GM19193 (cell line): Measurements from ENCODE around the gene PRKN.

ENCODE experiments used
- POLR2A ChIP-seq: IDR thresholded peaks from 4 replicates; pipeline ENCODE4 v1.6.1; 2011; ENCODE audit not compliant: insufficient read depth, insufficient read length; ENCODE audit errors: extremely low read depth

Gene PRKN

GRCh38 chr6:161549977-161550655 lies 1177.5 kb downstream of the PRKN start:
- no peak for TF ChIP-seq POLR2A

GRCh38 chr6:161548713-161549296 lies 1178.8 kb downstream of the PRKN start:
- no peak for TF ChIP-seq POLR2A

DNA sequence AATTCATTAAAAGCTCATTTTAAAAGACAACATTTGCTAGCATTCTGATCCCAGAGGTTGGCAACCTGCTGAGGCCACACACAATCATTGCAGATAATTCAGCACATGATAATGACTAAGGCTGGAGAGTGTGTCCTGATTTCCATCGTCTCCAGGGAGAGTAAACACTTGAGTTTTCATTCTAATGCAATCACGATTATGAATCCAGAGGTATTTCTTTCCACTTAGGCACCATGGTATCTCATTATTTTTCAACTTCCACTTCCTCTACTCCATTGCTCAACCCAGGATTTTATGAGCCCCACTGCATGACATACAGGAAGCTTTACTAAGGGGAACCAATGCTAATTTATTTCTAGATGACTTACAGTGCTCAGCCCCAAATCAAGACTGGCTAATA lies 1179.9 kb downstream of the PRKN start:
- no peak for TF ChIP-seq POLR2A

DNA sequence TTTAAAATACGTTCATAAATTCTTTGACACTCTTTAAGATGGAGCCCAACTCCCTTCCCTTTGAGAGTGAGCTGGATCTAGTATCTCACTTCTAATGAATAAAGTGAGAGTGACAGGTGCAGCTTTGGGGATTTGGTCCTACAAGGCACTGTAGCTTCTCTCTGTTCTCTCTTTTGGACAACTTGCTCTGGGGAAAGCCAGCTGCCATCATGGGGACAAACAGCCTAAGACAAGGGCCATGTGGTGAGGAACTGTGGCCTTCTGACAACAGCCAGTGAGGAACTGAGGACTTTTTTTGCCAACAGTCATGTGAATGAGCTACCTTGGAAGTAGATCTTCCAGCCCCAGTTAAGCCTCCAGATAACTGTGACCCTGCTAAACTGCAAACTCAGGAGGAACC lies 1180.9 kb downstream of the PRKN start:
- no peak for TF ChIP-seq POLR2A

DNA sequence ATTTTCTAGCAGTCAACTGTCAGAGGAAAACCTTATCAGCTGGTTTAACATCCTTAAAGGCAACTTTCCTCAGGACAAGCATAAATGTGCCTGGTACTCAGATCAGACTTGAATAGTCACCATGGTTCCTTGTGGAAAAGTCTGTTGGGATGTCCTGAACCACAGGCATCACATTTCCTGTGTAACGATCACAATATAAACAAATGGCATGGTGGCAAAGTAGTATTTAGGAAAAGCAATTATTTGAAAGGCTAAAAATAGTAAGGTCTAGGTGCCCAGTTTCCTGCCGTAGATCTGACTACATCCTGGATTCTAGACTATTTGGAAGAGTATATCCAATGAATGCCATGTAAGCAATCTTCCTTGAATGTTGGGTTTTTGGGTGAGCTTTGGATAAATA lies 1181.8 kb downstream of the PRKN start:
- TF ChIP-seq POLR2A: no peak

- no peak for TF ChIP-seq POLR2A
Observed at GRCh38 chr6:161544801-161545480, 1182.6 kb downstream of the PRKN start.

DNA sequence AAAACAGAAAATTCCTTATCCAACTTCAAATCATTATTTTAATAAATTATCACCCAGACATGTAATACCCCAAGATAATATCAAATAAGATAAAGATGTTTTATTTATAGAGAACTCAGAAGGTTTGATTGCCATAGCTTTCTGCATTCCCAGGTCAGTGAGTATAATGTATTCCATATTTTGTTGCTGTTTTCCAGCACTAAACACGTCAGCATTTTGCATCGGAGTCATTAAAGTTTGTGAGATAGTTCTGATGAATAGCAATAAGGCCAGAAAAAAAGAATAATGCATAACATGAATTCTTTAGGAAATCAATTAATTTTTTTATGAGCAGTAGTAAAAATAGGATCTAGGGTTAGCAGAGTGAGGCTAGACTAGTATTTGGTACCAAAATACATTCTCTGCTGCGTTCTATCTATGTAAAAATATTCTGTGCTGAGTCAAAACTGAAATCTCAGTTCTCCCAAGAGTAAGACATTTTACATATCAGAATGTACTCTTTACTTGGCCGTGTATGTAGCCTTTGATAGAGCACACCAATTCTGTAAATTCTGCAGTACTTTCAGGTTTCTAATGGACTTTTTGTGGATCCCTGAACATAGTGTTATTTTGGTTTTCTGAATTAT lies 1183.8 kb downstream of the PRKN start:
- TF ChIP-seq POLR2A: no peak

- TF ChIP-seq POLR2A: no peak
Observed at GRCh38 chr6:161542346-161542980, 1185.1 kb downstream of the PRKN start.

DNA sequence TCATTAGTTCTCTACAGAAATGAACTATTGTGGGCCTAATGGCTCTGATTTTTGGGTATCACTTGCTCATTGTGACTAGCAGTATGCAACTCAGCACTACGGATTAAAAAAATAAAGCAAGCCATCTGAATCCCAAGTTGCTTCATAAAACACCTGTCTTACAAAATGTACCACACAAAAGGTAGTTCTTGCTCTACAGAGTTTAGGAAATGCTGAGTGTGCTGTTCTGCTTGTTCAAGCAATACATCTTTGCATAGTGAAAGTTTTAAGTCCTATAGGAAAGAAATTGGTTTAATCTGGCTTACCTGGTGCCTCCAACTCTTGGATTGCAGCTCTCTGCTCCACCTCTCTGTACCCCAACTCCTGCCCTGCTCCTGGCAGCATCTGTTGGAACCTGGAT lies 1187.0 kb downstream of the PRKN start:
- TF ChIP-seq POLR2A: no peak

- TF ChIP-seq POLR2A: no peak
Observed at GRCh38 chr6:161536224-161536630, 1191.3 kb downstream of the PRKN start.

GRCh38 chr6:161534264-161534873 lies 1193.2 kb downstream of the PRKN start:
- TF ChIP-seq POLR2A: no peak

DNA sequence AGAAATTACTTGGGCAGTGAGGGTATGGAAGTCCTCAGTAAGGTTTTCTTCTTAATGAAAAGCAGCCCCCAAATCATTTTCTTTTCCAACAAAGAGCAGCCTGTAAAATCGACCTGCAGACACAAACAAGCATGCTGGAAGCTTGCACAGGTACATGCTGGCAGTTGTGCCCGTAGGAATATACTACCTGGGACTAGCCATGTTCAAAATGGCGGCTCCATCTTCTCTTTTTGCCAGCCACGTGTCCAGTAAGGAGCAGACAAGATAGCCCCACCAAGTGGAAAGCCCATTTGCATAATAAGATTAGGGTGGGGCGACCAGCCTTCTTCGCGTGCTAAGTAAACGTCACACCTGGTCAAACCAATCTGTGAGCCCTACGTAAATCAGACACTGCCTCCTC lies 1194.3 kb downstream of the PRKN start:
- no peak for TF ChIP-seq POLR2A

- TF ChIP-seq POLR2A: no peak
Observed at GRCh38 chr6:161532536-161532935, 1195.0 kb downstream of the PRKN start.

- no peak for TF ChIP-seq POLR2A
Observed at GRCh38 chr6:161526794-161527193, 1200.8 kb downstream of the PRKN start.

- TF ChIP-seq POLR2A: no peak
Observed at GRCh38 chr6:161523362-161523761, 1204.2 kb downstream of the PRKN start.
